MCF 10A (cell line): Measurements from ENCODE around the gene NRAS. TPM values are rescaled to one million over a fixed set of nuclear protein-coding genes. Genes with fewer than 3 reads are reported as not detected.
A peak's percentile ranks its signal among the peaks of the same experiment; 100 is the strongest.

Experiments used
- BruUV-seq: library from RNA; stranded (reverse); fragments of 400-500 nt; replicated peaks from 2 replicates; lab custom pipeline; 2021; lab: Mats Ljungman, UMichigan
- CTCF ChIA-PET: fragments of 300-600 bp; sonication (Branson Sonifier 250); formaldehyde crosslinking; extraction: SDS; loops from one replicate; lab custom pipeline; 2021; ENCODE audit warnings: antibody characterized with exemption, inconsistent platforms; lab: Yijun Ruan, JAX
- POLR2A ChIA-PET: fragments of 300-600, 350-650 bp; sonication (Branson Sonifier 250); formaldehyde crosslinking; extraction: SDS; loops from one replicate; lab custom pipeline; 2020; ENCODE audit warnings: antibody characterized with exemption, inconsistent platforms; lab: Yijun Ruan, JAX
- DNase-seq: peaks from one replicate; pipeline ENCODE4 v3.0.0-alpha.2; 2018; ENCODE audit not compliant: unreplicated experiment
- H3K27ac Mint-ChIP-seq: one replicate; pipeline ENCODE4 v1.8.0; 2022; ENCODE audit warnings: mild to moderate bottlenecking, low read depth, mixed read lengths; ENCODE audit not compliant: unreplicated experiment
- H3K27me3 Mint-ChIP-seq: one replicate; pipeline ENCODE4 v1.8.0; 2022; ENCODE audit warnings: mixed read lengths; ENCODE audit not compliant: insufficient read depth, unreplicated experiment
- H3K36me3 Mint-ChIP-seq: one replicate; pipeline ENCODE4 v1.8.0; 2022; ENCODE audit warnings: mild to moderate bottlenecking, moderate library complexity, mixed read lengths; ENCODE audit not compliant: insufficient read depth, unreplicated experiment
- H3K4me1 Mint-ChIP-seq: one replicate; pipeline ENCODE4 v1.8.0; 2022; ENCODE audit warnings: mixed read lengths; ENCODE audit not compliant: insufficient read depth, unreplicated experiment
- H3K4me3 Mint-ChIP-seq: one replicate; pipeline ENCODE4 v1.8.0; 2022; ENCODE audit warnings: mild to moderate bottlenecking, moderate library complexity, mixed read lengths; ENCODE audit not compliant: unreplicated experiment
- H3K9me3 Mint-ChIP-seq: one replicate; pipeline ENCODE4 v1.8.0; 2022; ENCODE audit warnings: mixed read lengths; ENCODE audit not compliant: unreplicated experiment
- intact Hi-C: fragments of 100-400 bp; cut with micrococcal nuclease; formaldehyde crosslinking; loops from 2 replicates; pipeline ENCODE4 v1.14.1; 2022
- total RNA-seq: library from RNA; stranded (reverse); gene quantifications from 2 replicates; pipeline ENCODE4 v1.2.3, GENCODE V29; 2022
- TF ChIP-seq, protein P1 (sequence below): fragments of 200-600 bp; IDR thresholded peaks from one replicate; pipeline ENCODE4 v1.8.0; 2022; ENCODE audit warnings: antibody characterized with exemption, mild to moderate bottlenecking; ENCODE audit not compliant: unreplicated experiment

NRAS gene
- total RNA-seq, 1 experiment from 2014 or later = 38.9 TPM

DNA sequence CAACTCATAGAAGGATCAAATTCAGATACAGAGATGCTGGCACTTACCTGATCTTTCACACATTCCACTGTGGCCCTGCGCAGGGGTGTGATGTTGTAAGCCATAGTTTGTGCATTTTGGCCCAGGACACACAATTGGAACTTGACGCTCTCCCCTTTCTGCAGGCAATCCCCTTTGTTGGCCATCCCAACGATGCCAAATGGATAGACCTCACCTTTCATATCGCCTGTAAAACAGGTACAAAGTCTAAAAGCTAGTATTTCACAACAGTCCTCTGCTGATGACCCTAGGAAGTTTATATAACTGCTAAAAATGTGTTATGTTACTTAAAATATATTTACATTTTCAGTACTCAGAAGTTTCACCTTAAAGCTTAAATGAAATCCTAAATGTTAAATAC is 3.9 kb upstream of the NRAS start:
- peaks cover 8% of the 10 kb centered on the region for H3K4me1 Mint-ChIP-seq
- H3K27ac Mint-ChIP-seq = no peak overlapping the region
- POLR2A ChIA-PET = interaction anchor here (0.6 to 1.2 kb wide), 4 partner anchors 18 to 110 kb away, joined by 3 to 7 read pairs (median 4); no protein-coding TSS in a partner anchor
- CTCF ChIA-PET = interaction anchor here (0.8 kb wide), 1 partner anchor 375 kb away, joined by 3 read pairs; no protein-coding TSS in a partner anchor
- H3K27me3 Mint-ChIP-seq = no peaks in the 10 kb centered on the region
- intact Hi-C loops = no loop called here
- H3K9me3 Mint-ChIP-seq = no peaks in the 10 kb centered on the region
- H3K36me3 Mint-ChIP-seq = peaks cover 97% of the 10 kb centered on the region
- DNase-seq = no peak
- no TSS peak for BruUV-seq
- TF ChIP-seq, protein P1, sequence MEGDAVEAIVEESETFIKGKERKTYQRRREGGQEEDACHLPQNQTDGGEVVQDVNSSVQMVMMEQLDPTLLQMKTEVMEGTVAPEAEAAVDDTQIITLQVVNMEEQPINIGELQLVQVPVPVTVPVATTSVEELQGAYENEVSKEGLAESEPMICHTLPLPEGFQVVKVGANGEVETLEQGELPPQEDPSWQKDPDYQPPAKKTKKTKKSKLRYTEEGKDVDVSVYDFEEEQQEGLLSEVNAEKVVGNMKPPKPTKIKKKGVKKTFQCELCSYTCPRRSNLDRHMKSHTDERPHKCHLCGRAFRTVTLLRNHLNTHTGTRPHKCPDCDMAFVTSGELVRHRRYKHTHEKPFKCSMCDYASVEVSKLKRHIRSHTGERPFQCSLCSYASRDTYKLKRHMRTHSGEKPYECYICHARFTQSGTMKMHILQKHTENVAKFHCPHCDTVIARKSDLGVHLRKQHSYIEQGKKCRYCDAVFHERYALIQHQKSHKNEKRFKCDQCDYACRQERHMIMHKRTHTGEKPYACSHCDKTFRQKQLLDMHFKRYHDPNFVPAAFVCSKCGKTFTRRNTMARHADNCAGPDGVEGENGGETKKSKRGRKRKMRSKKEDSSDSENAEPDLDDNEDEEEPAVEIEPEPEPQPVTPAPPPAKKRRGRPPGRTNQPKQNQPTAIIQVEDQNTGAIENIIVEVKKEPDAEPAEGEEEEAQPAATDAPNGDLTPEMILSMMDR = no peak
- no peak overlapping the region for H3K4me3 Mint-ChIP-seq

DNA sequence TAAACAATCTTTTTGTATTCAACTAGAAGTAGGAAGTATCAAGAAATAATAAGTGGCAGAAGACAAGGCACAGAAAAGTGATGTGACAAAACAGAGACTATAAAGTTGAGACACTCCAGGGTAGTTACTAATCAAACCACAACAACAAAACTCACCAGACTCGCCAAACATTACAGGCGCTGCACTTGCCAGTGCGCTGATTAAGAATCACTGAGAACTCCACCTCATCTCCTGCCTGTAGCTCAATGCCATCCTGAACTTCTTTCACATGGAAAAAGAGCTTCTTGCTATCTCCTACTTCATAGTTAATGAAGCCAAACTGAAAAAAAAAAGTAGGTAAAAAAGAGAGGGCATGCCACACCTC is 2.8 kb upstream of the NRAS start:
- CTCF ChIA-PET = interaction anchor here (1.2 kb wide), 1 partner anchor 373 kb away, joined by 4 read pairs; no protein-coding TSS in a partner anchor
- DNase-seq = no peak

DNA sequence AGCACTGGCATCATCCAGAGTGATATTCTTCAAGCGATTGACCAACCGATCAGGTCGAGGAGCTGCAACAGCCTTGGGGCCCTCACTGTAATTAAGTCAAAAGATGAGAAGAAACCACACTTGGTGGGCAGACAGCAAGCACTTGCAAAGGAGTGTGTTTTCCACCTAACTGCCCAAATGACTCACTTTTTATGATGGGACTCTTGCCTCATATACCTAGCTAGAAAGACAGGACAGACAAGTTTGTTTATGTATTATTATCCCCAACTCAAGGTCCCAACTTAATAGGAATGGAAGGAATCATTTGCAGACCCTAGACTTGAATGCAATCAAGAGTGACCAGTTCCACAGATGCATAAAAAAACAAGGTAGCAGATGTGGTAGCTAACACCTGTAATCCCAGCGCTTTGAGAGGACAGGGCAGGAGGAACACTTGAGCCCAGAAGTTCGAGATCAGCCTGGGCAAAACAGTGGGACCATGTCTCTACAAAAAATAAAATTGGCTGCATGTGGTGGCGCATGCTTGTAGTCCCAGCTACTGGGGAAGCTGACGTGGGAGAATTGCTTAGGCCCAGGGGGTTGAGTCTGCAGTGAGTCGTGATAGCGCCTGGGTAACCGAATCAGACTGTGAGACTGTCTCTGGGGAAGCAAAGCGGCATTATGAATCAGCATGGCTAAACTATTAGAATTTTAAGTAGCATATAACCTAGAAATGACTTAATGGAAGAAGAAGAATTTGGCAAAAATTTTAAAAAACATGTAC is 2.3 kb upstream of the NRAS start:
- Mint-ChIP-seq H3K4me3 (no peak overlapping the region), H3K36me3 (peaks cover 85% of the 10 kb centered on the region), H3K4me1 (peaks cover 8% of the 10 kb centered on the region), H3K27ac (no peak overlapping the region), H3K27me3 (no peaks in the 10 kb centered on the region), H3K9me3 (no peaks in the 10 kb centered on the region)
- ChIA-PET POLR2A (interaction anchor here (0.5 to 1.2 kb wide), 2 partner anchors 23 to 40 kb away, joined by 3 to 7 read pairs; no protein-coding TSS in a partner anchor), CTCF (interaction anchor here (1.2 kb wide), 1 partner anchor 372 kb away, joined by 4 read pairs; no protein-coding TSS in a partner anchor)
- BruUV-seq = no TSS peak
- intact Hi-C loops = no loop called here
- no peak for DNase-seq
- TF ChIP-seq, protein P1 = no peak

More for the DNA sequence above, 2.8 kb upstream of the NRAS start:
- peaks cover 86% of the 10 kb centered on the region for H3K36me3 Mint-ChIP-seq
- POLR2A ChIA-PET = interaction anchor here (1.2 kb wide), 1 partner anchor 22 kb away, joined by 7 read pairs; no protein-coding TSS in a partner anchor
- H3K4me3 Mint-ChIP-seq = no peak overlapping the region
- H3K27ac Mint-ChIP-seq = no peak overlapping the region
- no peaks in the 10 kb centered on the region for H3K27me3 Mint-ChIP-seq
- TF ChIP-seq, protein P1 = no peak
- intact Hi-C loops = no loop called here
- H3K4me1 Mint-ChIP-seq = peaks cover 8% of the 10 kb centered on the region
- no TSS peak for BruUV-seq
- no peaks in the 10 kb centered on the region for H3K9me3 Mint-ChIP-seq

DNA sequence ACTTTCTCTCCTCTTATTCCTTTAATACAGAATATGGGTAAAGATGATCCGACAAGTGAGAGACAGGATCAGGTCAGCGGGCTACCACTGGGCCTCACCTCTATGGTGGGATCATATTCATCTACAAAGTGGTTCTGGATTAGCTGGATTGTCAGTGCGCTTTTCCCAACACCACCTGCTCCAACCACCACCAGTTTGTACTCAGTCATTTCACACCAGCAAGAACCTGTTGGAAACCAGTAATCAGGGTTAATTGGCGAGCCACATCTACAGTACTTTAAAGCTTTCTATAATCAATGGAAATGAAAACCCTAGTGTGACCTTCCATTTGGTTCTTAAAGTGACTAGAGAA is 643 bp downstream of the NRAS start:
- BruUV-seq = TSS peak; percentile 49
- no peaks in the 10 kb centered on the region for H3K27me3 Mint-ChIP-seq
- intact Hi-C loops = loop anchor here (2.0 kb wide), 1 partner anchor 41 kb away; the partner anchor contains the start of gene CSDE1
- CTCF ChIA-PET = interaction anchor here (0.5 to 1.6 kb wide), 6 partner anchors 9 to 396 kb away, joined by 3 to 7 read pairs (median 3); no protein-coding TSS in a partner anchor
- POLR2A ChIA-PET = interaction anchor here (0.6 to 3.9 kb wide), 21 partner anchors 9 to 369 kb away, joined by 3 to 43 read pairs (median 4); partner anchors contain the start of genes AMPD1, BCAS2, CSDE1 and DENND2C
- H3K4me1 Mint-ChIP-seq = peaks cover 8% of the 10 kb centered on the region
- TF ChIP-seq, protein P1 = no peak
- peak overlapping the region; percentile 99 for H3K4me3 Mint-ChIP-seq
- H3K9me3 Mint-ChIP-seq = no peaks in the 10 kb centered on the region
- no peak for DNase-seq
- H3K36me3 Mint-ChIP-seq = peaks cover 84% of the 10 kb centered on the region
- H3K27ac Mint-ChIP-seq = peak overlapping the region; percentile 100
